GM12873 (cell line): ENCODE measurements around the gene EIF4E2.

Experiments
- CTCF ChIP-seq: IDR thresholded peaks from 2 replicates; pipeline ENCODE4 v1.5.1; 2012; ENCODE audit warnings: low read depth, mild to moderate bottlenecking, moderate library complexity, low read length, control low read depth; ENCODE audit not compliant: insufficient read depth; ENCODE audit errors: missing control alignments

The EIF4E2 gene

DNA sequence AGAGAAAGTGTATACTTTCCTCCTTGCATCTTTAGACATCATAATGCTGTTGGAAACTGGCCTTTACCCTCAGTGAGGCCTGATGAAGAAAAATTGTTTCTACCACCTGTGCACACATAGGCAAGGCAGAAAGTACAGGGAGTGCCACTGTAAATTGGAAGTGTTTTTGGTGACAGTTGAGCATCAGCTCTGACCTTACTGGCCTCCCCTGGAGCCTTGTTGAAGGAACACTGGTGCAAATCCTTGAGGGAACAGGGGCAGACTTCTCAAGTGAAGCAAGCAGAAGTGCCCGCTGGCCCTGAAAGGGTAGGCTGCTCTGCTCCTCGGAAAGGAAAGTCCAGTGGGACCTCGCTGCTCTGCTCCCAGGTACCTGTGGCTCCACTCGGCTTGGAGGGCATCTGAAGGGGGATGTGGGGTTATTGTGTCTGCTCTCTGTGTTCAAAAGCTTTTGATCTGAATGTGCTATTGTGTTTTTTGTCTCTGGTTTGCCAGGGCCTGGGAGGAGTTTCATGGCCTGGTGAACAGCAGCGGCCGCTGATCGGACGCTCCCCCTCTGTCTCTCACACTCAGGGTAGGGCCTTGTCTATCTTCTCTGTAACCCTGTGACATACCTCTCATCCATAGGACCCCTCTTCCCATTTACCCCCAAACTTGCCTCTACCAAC, 23.4 kb downstream of the EIF4E2 start:
- TF ChIP-seq CTCF, result no peak

- TF ChIP-seq CTCF, result no peak
These were observed 24.4 kb downstream of the EIF4E2 start for GRCh38 chr2:232574674-232575403.

- TF ChIP-seq CTCF, result no peak
These were observed 24.9 kb downstream of the EIF4E2 start for GRCh38 chr2:232575404-232575746.

- TF ChIP-seq CTCF, result no peak
These were observed 26.5 kb downstream of the EIF4E2 start for GRCh38 chr2:232576995-232577394.

GRCh38 chr2:232577841-232578240, 27.4 kb downstream of the EIF4E2 start:
- no peak for TF ChIP-seq CTCF

DNA sequence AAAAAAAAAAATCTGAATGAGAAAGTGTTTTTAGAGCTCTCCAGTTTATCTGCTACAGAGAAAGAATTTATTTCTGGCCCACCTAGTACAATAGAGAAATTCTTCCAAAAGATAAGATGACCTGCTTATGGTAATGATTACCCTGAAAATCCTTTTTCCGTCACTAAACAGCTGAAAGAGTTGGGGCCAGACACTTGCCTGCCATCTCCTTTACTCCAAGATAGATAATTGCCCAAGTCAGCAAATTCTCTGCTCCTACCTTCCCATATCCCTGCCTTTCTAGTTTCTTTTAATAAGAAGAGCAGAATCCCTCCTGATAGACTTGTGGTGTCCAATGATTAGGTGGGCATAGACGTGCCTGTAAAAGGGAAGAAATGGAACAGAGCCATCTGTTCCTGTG, 28.1 kb downstream of the EIF4E2 start:
- no peak for TF ChIP-seq CTCF

DNA sequence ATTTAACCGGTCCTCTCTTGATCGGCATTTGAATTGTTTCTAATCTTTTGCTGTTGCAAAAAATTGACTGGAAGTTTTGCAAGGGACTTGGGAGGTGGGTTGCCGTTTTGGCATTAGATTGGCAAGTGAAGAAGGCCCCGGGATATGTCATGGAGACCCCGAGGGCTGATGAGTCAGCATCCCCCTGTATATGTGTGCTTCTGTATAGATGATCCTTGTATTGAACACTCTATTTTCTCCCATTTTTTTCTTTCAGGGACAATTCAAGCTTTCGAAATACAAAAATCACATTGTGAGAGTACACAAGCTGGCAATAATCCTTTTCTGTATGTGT, 30.1 kb downstream of the EIF4E2 start:
- TF ChIP-seq CTCF, result no peak
